GM21515 (cell line): ENCODE measurements around the gene GOLIM4.

Experiments
- ATAC-seq: cut with Tn5 transposase; IDR thresholded peaks from one replicate; pipeline ENCODE4 v1.9.1; 2021; ENCODE audit not compliant: unreplicated experiment

Gene GOLIM4

GRCh38 chr3:168097381-168097780, 1.7 kb upstream of the GOLIM4 start:
- no peak for ATAC-seq

- peak; percentile 7 for ATAC-seq
Observed at GRCh38 chr3:168096210-168096652, 507 bp upstream of the GOLIM4 start.

- ATAC-seq = peak; percentile 50
Observed at GRCh38 chr3:168094877-168095610, 680 bp downstream of the GOLIM4 start.

GRCh38 chr3:168094580-168094876, 1.2 kb downstream of the GOLIM4 start:
- ATAC-seq = no peak

- ATAC-seq = no peak
Observed at GRCh38 chr3:168093790-168094189, 1.9 kb downstream of the GOLIM4 start.

GRCh38 chr3:168093229-168093628, 2.5 kb downstream of the GOLIM4 start:
- no peak for ATAC-seq

GRCh38 chr3:168091941-168092340, 3.8 kb downstream of the GOLIM4 start:
- ATAC-seq = no peak

- no peak for ATAC-seq
Observed at GRCh38 chr3:168091302-168091858, 4.3 kb downstream of the GOLIM4 start.

GRCh38 chr3:168090306-168091085, 5.2 kb downstream of the GOLIM4 start:
- no peak for ATAC-seq

GRCh38 chr3:168089179-168089771, 6.4 kb downstream of the GOLIM4 start:
- no peak for ATAC-seq

- peak; percentile 78 for ATAC-seq
Observed at GRCh38 chr3:168088106-168088720, 7.5 kb downstream of the GOLIM4 start.

GRCh38 chr3:168087539-168087938, 8.2 kb downstream of the GOLIM4 start:
- ATAC-seq = no peak

GRCh38 chr3:168086541-168087260, 9.0 kb downstream of the GOLIM4 start:
- ATAC-seq = no peak

GRCh38 chr3:168085491-168086119, 10.1 kb downstream of the GOLIM4 start:
- ATAC-seq = no peak

GRCh38 chr3:168083906-168084305, 11.8 kb downstream of the GOLIM4 start:
- no peak for ATAC-seq

- no peak for ATAC-seq
Observed at GRCh38 chr3:168081856-168082255, 13.9 kb downstream of the GOLIM4 start.

GRCh38 chr3:168081171-168081771, 14.5 kb downstream of the GOLIM4 start:
- no peak for ATAC-seq

GRCh38 chr3:168080499-168081170, 15.1 kb downstream of the GOLIM4 start:
- ATAC-seq = no peak

GRCh38 chr3:168080022-168080421, 15.7 kb downstream of the GOLIM4 start:
- ATAC-seq = no peak
